DMS79 (cell line): ENCODE results near the gene FOCAD.

Experiments used
- DNase-seq: peaks from one replicate; lab custom pipeline; 2025; lab: John Stamatoyannopoulos, UW

The FOCAD gene

DNA sequence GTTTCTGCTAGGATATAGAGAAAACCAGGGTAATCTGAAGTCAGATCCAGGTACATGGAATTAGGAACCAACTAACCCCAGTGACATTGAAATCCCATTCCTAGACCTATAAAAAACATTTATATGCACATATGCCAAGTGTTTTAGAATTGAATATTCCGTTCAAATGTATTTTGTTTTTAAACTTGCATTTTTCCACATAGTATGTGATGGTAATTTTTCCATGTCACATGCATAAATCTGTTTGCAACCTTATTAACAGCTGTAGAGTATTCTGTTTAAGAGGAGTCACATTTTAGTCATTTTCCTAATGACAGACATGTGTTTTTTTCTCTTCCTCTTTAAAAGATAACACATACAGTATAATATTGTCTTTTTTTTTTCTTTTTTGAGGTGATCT lies 50.2 kb downstream of the FOCAD start:
- no peak for DNase-seq

DNA sequence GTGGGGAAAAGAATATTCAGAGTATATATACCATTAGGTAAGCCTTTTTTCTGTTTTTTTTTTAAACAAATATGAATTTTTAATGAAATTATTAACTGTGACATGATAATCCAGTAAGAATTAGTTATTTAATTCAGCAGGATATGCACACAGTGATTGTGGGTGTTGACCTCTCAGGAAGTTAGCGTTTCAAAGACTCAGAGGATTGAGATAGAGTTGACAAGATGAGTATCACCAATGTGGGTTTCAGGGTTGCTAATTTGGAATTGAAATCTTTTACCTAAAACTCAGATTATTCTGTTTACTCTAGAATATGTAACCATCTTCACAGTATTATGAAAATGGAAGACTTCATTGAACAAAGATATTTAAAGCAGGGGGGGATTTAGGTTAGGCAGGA lies 56.2 kb downstream of the FOCAD start:
- DNase-seq = no peak

DNA sequence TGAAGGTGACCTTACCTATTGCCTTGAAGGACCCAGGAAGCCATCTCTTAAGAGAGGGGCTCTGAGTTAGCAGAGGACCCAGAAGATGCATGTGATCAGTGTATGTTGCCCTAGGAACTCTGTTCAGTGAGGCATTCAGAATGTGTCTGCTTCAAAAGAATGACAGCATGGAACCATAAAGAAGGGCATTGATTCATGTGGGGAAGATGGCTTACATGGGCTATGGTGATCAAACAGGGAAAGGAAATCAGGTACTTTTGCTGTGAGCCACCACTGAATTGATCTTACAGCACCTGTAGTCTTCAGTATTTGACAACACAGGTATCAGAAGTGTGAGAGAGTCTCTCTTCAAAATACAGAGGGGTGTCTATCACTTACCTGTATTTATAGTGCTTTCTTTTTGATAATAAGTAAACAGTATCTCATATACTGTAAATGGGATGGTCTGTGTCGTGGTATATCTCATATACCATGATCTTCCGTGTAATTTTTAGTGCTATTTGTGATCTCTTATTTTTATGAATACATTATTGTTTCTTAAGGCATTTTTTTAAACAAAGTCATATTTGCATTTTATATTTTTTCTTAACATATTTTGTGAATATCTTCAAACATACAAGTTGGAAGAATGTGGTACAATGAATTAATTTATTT lies 57.0 kb downstream of the FOCAD start:
- no peak for DNase-seq

GRCh38 chr9:20742833-20743232 lies 58.8 kb downstream of the FOCAD start:
- DNase-seq = peak; percentile 92

GRCh38 chr9:20744036-20744630 lies 60.1 kb downstream of the FOCAD start:
- DNase-seq = peak; percentile 2

DNA sequence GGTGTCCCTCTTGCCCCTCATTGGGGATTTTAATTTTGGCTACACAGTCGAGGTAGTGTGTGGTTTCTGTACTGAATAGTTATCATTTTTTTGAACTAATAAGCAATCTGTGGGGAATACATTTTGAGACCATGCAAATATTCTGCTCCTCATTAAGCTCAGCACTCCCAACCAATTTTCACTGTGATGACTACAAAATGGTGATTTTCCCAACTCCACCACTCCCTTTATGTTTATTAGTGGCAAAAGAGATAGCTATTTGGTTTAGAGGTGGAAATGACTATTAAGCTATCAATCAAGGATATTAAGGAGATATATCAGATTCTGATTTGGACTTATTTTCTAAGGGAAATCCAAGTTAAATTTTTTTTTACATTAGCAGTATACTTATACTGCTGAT lies 62.9 kb downstream of the FOCAD start:
- no peak for DNase-seq

GRCh38 chr9:20749496-20750198 lies 65.6 kb downstream of the FOCAD start:
- no peak for DNase-seq

GRCh38 chr9:20753761-20754160 lies 69.7 kb downstream of the FOCAD start:
- no peak for DNase-seq

- no peak for DNase-seq
These were observed 70.5 kb downstream of the FOCAD start for GRCh38 chr9:20754556-20754955.

GRCh38 chr9:20760246-20760891 lies 76.3 kb downstream of the FOCAD start:
- DNase-seq = no peak

DNA sequence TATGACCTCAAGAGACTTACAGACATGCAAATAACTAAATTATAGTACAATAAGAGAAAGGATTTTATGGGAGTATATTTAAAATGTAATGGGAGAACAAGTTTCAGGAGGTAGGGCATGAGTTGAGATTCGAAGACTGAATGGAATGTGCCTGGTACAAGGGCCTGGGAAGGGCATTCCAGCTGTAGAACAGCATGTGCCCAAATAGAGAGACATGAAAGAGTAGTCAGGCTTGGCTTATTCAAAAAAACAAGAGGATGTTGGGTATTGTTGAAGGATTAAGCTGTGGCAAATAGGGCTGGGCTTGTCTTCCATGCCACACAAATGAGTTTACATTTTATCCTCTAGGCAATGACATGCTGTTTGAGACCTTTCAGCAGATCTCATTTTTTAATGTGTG lies 86.9 kb downstream of the FOCAD start:
- DNase-seq = no peak

- no peak for DNase-seq
These were observed 87.7 kb downstream of the FOCAD start for GRCh38 chr9:20771729-20772128.

DNA sequence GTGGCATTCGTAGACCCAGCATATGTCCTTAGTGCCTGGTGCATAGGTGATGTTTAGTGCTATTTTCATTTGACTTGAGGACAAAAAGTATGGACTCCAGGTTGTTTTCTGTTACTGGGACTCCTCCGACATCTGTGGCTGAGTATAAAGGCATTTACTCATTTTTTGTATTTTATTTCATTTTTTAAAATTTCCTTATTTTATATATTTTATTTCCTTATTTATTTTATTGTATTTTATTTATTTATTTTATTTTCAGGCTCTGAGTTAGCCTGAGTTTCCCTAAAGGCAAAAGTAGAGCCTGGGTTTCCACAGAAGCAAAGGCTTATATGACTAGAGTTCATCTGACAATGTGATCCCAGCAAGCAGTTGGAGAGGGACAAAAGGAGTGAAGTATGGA lies 91.6 kb downstream of the FOCAD start:
- no peak for DNase-seq

DNA sequence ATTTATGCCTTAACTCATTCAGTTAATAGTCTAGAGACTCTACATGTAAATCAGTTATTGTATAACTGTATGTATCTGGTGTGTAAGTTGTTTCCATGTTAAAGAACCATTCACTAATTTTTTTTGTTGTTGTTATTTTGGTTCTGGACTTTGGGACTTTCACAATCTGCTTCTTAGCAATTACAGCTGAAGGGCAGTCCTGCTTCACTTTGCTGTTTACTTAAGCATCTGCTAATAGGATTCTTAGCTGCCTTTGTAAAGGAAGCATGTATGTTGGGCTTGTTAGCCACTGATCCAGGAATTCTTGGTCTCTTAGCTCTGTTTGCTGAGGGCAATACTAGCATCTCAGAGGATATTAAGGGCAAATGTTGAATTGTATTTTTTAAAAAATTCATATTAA lies 97.0 kb downstream of the FOCAD start:
- no peak for DNase-seq

DNA sequence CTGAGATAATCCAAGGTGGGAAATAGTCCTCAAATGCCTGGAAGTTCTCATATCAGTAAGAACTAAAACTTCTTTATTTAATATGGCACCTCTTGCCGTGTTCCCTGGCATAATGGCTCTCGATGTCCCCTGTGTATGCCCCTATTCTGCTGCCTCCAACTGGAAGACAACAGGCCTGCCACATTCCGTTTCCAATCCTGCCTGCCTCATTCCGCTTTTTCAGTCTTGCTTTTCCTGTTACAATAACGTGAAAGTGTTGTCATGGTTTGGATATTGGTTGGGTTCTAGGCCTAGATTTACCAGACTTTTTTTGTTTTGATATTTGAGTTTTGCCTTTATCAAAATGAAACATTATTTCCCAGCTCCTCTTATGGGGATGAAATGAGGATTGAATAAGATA lies 98.2 kb downstream of the FOCAD start:
- DNase-seq = no peak

DNA sequence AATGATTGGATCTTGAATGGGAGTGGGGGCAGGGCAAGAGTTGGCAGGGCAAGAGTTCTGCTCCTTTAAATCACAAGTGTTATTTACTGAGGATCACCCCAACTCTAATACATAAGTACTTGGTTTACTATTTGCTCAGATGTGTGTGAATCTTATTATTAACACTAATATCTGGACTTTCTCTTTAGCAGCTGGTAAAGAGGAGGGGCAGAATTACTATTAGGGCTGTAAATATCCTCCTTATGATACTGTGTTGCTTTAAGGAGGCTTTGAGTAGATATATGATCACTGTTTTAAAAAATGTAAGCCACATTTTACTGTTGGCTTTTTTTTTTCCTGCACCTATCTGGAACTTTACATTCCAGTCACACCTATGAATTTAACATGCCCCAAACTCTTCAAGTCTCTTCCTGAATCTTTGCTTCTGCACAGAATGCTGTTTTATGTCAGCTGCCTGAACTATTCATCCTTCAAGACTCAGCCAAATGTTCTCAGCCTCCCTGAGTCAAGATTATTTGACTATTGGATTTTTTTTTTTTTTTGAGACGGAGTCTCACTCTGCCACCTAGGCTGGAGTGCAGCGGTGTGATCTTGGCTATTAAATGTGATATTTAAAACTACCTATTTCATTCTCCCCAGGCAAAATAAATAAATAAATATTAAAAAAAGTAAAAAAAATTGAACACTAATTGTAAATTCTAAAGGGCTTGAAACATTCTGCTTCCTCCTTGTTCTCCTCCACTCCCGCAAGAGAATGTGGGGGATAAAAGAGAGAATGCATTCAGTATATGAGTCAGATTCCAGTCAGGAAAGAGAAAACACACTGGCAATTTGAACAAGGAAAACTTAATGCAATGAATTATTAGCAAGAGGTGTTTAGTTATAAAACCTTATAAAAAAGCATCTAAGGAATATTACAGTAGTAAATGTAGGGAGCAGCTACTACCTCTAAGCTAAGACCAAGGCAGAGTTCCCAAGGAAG lies 99.3 kb downstream of the FOCAD start:
- DNase-seq = no peak

DNA sequence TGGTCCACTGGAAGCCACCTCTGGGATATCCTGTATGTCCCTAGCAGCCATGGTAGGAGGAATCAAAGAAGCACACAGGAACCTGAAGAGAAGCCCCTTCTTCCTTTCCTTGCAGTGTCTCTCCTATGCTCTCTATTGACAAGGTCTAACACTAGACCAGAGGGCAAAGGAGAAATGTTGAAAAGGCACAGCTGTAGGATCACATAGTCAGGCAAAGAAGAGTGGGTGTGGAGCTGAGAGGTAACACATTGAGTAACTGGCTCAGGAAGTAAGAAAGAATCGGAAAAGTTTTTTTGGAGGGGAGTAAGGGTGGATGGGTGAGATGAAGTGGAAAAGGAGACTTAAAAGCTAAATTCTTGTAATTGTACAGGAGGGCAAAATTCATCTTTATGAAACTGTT lies 100.1 kb downstream of the FOCAD start:
- no peak for DNase-seq

DNA sequence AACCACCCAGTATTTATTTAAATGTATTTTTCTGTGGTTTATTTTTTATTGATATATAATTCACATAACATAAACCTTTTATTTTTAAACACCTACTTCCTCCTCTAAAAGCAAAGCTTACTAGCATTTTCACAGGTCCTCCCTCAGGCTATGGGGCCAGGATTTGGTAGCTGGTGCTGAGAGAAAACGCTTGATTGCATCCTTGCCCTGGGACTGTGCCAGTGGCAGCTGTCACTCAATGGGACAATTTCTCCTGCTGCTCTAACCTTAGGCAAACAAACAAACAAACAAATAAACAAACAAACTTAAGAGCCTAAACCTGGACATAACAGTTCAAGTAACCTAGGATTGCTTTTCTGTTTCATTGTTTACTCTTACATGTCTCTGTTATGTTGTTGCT lies 102.7 kb downstream of the FOCAD start:
- DNase-seq = no peak

GRCh38 chr9:20788526-20789451 lies 104.7 kb downstream of the FOCAD start:
- no peak for DNase-seq

DNA sequence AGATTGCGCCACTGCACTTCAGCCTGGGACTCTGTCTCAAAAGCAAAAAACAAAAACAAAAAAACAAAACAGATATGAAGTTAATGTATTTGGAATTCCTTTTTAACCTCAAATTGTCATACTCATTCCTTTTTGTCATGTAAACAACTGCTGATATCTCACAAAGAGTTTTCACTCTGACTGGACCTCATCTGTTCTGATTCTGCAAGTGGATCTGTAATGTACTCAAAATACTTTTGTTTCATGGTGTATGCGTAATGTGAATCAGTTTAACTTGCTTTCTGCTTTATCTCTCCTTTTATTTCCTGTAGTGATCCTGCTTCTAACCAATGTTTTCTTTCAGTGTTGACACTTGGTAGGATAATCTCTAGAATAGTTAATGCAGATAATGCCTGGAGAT lies 106.7 kb downstream of the FOCAD start:
- DNase-seq = no peak

DNA sequence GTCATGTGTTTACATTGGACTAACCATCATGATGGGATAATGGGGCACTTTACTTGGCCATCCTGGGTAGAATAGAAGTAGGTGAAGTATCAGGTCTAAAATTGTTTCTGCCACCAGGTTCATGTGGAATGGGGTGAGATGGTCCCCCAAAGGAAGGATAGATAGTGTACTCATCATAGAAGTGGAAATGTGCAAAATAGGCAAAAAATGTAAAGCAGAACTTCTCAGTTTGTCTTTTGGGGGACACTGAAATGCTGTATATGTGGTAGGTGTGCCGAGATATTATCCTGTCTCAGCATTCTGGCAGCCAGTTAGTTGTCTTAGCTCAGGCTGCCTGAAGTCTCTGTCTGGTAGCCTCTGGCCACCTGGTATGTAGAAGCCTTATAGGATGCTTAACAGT lies 107.6 kb downstream of the FOCAD start:
- no peak for DNase-seq
